ENCODE data around the gene TAF8.

GRCh38 chr6:42104095-42104803 lies 53.9 kb downstream of the TAF8 start:
- TF ChIP-seq CTCF (IDR thresholded peaks at IDR 0.05) (peak; percentile 4 to 75), POLR2A (IDR thresholded peaks at IDR 0.05) (no peak), EP300 (IDR thresholded peaks at IDR 0.05) (no peak), POLR2AphosphoS5 (IDR thresholded peaks at IDR 0.05) (no peak)

All from suprapubic skin (tissue), 4 donors.